K562 (cell line): ENCODE results near the gene LIN7A. TPM values are rescaled to one million over a fixed set of nuclear protein-coding genes. Genes with fewer than 3 reads are reported as not detected.

ENCODE experiments used
- ATAC-seq: fragments of 200-7000 bp; cut with Tn5 transposase; 3 replicates; pipeline ENCODE4 v1.9.1; 2020; ENCODE audit warnings: moderate library complexity
- BruUV-seq: library from RNA; stranded (reverse); fragments of 400-500 nt; replicated peaks from 2 replicates; lab custom pipeline; 2021; lab: Mats Ljungman, UMichigan
- CTCF ChIA-PET: fragments of 300-600 bp; formaldehyde crosslinking; extraction: SDS; loops from one replicate; lab custom pipeline; 2021; ENCODE audit warnings: low intra/inter-chr PET ratio; lab: Yijun Ruan, JAX
- POLR2A ChIA-PET: fragments of 300-600, 350-650 bp; sonication (Branson Sonifier 250); formaldehyde crosslinking; extraction: SDS; loops from one replicate; lab custom pipeline; 2021; ENCODE audit warnings: antibody characterized with exemption, inconsistent platforms; lab: Yijun Ruan, JAX
- DNase-seq, 4 experiments: peaks; one replicate each; pipeline versions ENCODE4 v3.0.0 to v3.0.0-alpha.2; 2011 to 2018; ENCODE audit warnings: low spot score in 3 of 4, mixed read lengths in 3 of 4; ENCODE audit errors: extremely low read depth in 1 of 4
- FAIRE-seq: peaks from 2 replicates; lab custom pipeline; 2011; peaks lifted over from hg19 to GRCh38; lab: Jason Lieb, UNC
- H2AFZ ChIP-seq: 2 replicates; pipeline ENCODE4 v1.6.0; 2011; ENCODE audit warnings: low read depth, low read length, control low read depth, inconsistent platforms
- H3K27ac ChIP-seq: fragments of 200-600 bp; 3 replicates; pipeline ENCODE4 v1.8.0; 2011; ENCODE audit warnings: low read depth, mild to moderate bottlenecking, control low read depth, inconsistent platforms, low read length, moderate library complexity, mixed read lengths; ENCODE audit errors: extremely low read depth
- H3K27me3 ChIP-seq, 2 experiments: fragments of 300-600 bp in 1 of 2; 2 replicates in 1 of 2; 3 replicates in 1 of 2; pipeline versions ENCODE4 v1.6.0 to v1.8.0; 2011; ENCODE audit warnings: inconsistent platforms in 2 of 2, low read length in 2 of 2, mild to moderate bottlenecking in 1 of 2, mixed read lengths in 1 of 2, moderate library complexity in 1 of 2; ENCODE audit not compliant: control insufficient read depth in 2 of 2, insufficient read depth in 2 of 2
- H3K36me3 ChIP-seq: fragments of 300-600 bp; 3 replicates; pipeline ENCODE4 v1.8.0; 2011; ENCODE audit warnings: mild to moderate bottlenecking, low read length, inconsistent platforms; ENCODE audit not compliant: control insufficient read depth, insufficient read depth
- H3K4me1 ChIP-seq, 2 experiments: fragments of 200-600 bp in 1 of 2; replicated peaks in 1 of 2; 2 replicates in 1 of 2; 3 replicates in 1 of 2; pipeline versions ENCODE4 v1.5.1 to v1.8.0; 2011; ENCODE audit warnings: inconsistent platforms in 2 of 2, low read length in 2 of 2, mild to moderate bottlenecking in 1 of 2, mixed read lengths in 1 of 2, moderate library complexity in 1 of 2; ENCODE audit not compliant: control insufficient read depth in 2 of 2, insufficient read depth in 2 of 2
- H3K4me2 ChIP-seq: 2 replicates; pipeline ENCODE4 v1.6.1; 2011; ENCODE audit warnings: low read length, control low read depth, inconsistent platforms, mixed read lengths; ENCODE audit not compliant: insufficient read depth
- H3K4me3 ChIP-seq: fragments of 200-600 bp; sonication (generic), shearing (Covaris generic); 2 replicates; pipeline ENCODE4 v1.5.1; 2016; ENCODE audit warnings: control low read depth, inconsistent platforms
- H3K79me2 ChIP-seq: fragments of 200-600 bp; 3 replicates; pipeline ENCODE4 v1.8.0; 2011; ENCODE audit warnings: low read length, inconsistent platforms; ENCODE audit not compliant: control insufficient read depth, insufficient read depth
- H3K9ac ChIP-seq, 2 experiments: 2 replicates each; pipeline versions ENCODE4 v1.6.0 to v1.6.1; 2011; ENCODE audit warnings: low read depth in 2 of 2, low read length in 2 of 2, control low read depth in 1 of 2, inconsistent platforms in 1 of 2, mild to moderate bottlenecking in 1 of 2, mixed read lengths in 1 of 2; ENCODE audit not compliant: insufficient read depth in 1 of 2
- H3K9me1 ChIP-seq: one replicate; pipeline ENCODE4 v1.6.0; 2011; ENCODE audit warnings: inconsistent platforms, mild to moderate bottlenecking, low read length, moderate library complexity; ENCODE audit not compliant: control insufficient read depth, insufficient read depth
- H3K9me3 ChIP-seq: replicated peaks from 2 replicates; pipeline ENCODE4 v1.5.1; 2011; ENCODE audit warnings: low read depth, low read length, inconsistent platforms; ENCODE audit not compliant: control insufficient read depth, insufficient read depth
- H4K20me1 ChIP-seq: replicated peaks from 2 replicates; pipeline ENCODE4 v1.6.1; 2011; ENCODE audit warnings: low read length, inconsistent platforms, mixed read lengths; ENCODE audit not compliant: control insufficient read depth, insufficient read depth
- ETV6 ChIP-seq, 3 experiments: fragments of 150-350 bp in 1 of 3; sonication (generic) in 1 of 3; formaldehyde crosslinking in 1 of 3; IDR thresholded peaks; 2 replicates each; pipeline versions ENCODE4 v1.6.1 to v1.8.0; 2014 to 2022; ENCODE audit warnings: borderline replicate concordance in 2 of 3, low read depth in 2 of 3, antibody characterized with exemption in 1 of 3, low read length in 1 of 3, mild to moderate bottlenecking in 1 of 3, missing genetic modification reagents in 1 of 3
- POLR3G ChIP-seq: IDR thresholded peaks from 2 replicates; pipeline ENCODE4 v1.6.1; 2011; ENCODE audit not compliant: insufficient read length, insufficient replicate concordance; ENCODE audit errors: extremely low read depth
- PRMT5 ChIP-seq: sonication (generic); formaldehyde crosslinking; IDR thresholded peaks from 2 replicates; pipeline ENCODE4 v1.5.0; 2020; ENCODE audit warnings: missing genetic modification reagents
- TCF7 ChIP-seq: sonication (generic); IDR thresholded peaks from 2 replicates; pipeline ENCODE4 v1.6.1; 2016; ENCODE audit warnings: antibody characterized with exemption, borderline replicate concordance
- ZNF699 ChIP-seq: fragments of 250-450 bp; sonication (Bioruptor Pico); IDR thresholded peaks from 2 replicates; pipeline ENCODE4 v1.8.0; 2021; ENCODE audit warnings: mild to moderate bottlenecking, moderate library complexity; ENCODE audit not compliant: insufficient replicate concordance
- WGBS: fragments of 100-300 bp; shearing (Covaris generic); methylation state at CpG from one replicate; pipeline ENCODE4 v1.1.6; 2016; ENCODE audit warnings: low coverage, mixed read lengths; ENCODE audit not compliant: insufficient coverage; ENCODE audit errors: missing lambda C conversion rate; 5-methylcytosine and 5-hydroxymethylcytosine counted together
- in situ Hi-C: fragments of 300-500 bp; cut with MboI; formaldehyde crosslinking; loops from 4 replicates; pipeline ENCODE4 v1.15.0; 2018; ENCODE audit warnings: inconsistent platforms, mixed read lengths
- intact Hi-C: fragments of 100-400 bp; cut with micrococcal nuclease; formaldehyde crosslinking; loops from 2 replicates; pipeline ENCODE4 v1.14.2; 2022
- polyA plus RNA-seq, 8 experiments: library from polyadenylated mRNA; depleted of rRNA in 4 of 8; stranded (reverse) in 5 of 8; unstranded in 3 of 8; fragments of >200 nt; fragmentation: Nextera tagmentation in 2 of 8; fragmentation: Illumina TruSeq in 1 of 8; extraction: Ambion mirVana in 2 of 8; extraction: Trizol in 1 of 8; gene quantifications; 2 replicates each; pipeline versions ENCODE4 v1.2.1 to v1.2.3, GENCODE V29; 2011 to 2014; ENCODE audit warnings: inconsistent platforms in 1 of 8, missing spikeins in 1 of 8
- total RNA-seq, 7 experiments: library from RNA; depleted of rRNA in 6 of 7; stranded (reverse); fragments of >200 nt in 6 of 7; fragmentation: Illumina TruSeq in 2 of 7; extraction: Trizol in 2 of 7; gene quantifications; 2 replicates each; pipeline versions ENCODE4 v1.2.1 to v1.2.3, GENCODE V29; 2011 to 2021; ENCODE audit warnings: low replicate concordance in 1 of 7
- TF ChIP-seq, protein P1 (sequence below): fragments of 250-450 bp; sonication (Bioruptor Pico); IDR thresholded peaks from 2 replicates; pipeline ENCODE4 v1.4.0; 2020; ENCODE audit warnings: mild to moderate bottlenecking, moderate library complexity
- TF ChIP-seq, protein P2 (sequence below): fragments of 250-450 bp; sonication (Bioruptor Pico); IDR thresholded peaks from 2 replicates; pipeline ENCODE4 v1.4.0; 2020; ENCODE audit warnings: mild to moderate bottlenecking, moderate library complexity, borderline replicate concordance
- TF ChIP-seq, protein P3 (sequence below): fragments of 250-450 bp; sonication (Bioruptor Pico); IDR thresholded peaks from 2 replicates; pipeline ENCODE4 v1.8.0; 2022; ENCODE audit warnings: moderate library complexity, mild to moderate bottlenecking, inconsistent platforms
- TF ChIP-seq, protein P4 (sequence below): fragments of 250-450 bp; sonication (Bioruptor Pico); IDR thresholded peaks from 2 replicates; pipeline ENCODE4 v1.9.0; 2021; ENCODE audit warnings: mild to moderate bottlenecking
- TF ChIP-seq, protein P5 (sequence below): conservative IDR thresholded peaks from 2 replicates; pipeline ENCODE4 v1.6.1; 2011; ENCODE audit warnings: low read depth, mild to moderate bottlenecking, low read length; ENCODE audit not compliant: control insufficient read depth

LIN7A gene
- total and polyA plus RNA-seq, 9 of the 15 experiments (the other 6 are each of a cell fraction or from before 2014, with no cell fraction given): not detected

DNA sequence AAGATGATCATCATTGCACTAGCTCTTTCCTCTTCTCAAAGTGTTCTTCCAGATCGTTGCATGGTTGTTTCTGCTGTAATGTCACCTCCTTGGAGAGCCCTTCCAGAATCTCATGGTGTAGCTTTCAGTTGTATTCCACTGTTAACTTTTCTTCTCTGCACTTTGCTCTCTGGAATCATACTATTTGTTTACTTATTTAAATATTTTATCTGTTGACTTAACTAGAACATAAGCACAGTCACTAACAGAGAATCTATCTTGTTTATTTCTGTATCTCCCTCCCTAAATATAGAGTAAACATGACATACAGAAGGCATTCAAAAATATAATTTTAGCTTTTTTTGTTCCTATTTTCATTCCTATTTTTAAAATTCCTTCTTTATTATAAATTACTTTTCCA lies 11.8 kb downstream of the LIN7A start:
- no peak for FAIRE-seq
- intact Hi-C loops (no loop called here), in situ Hi-C loops (no loop called here)
- H3K9me3 ChIP-seq: no peaks in the 10 kb centered on the region
- no peak for DNase-seq
- H3K27ac ChIP-seq: no peak overlapping the region
- no peaks in the 10 kb centered on the region for H3K79me2 ChIP-seq
- no peak for ATAC-seq
- no peaks in the 10 kb centered on the region for H3K4me1 ChIP-seq
- H3K27me3 ChIP-seq: no peaks in the 10 kb centered on the region
- H3K4me3 ChIP-seq: no peak overlapping the region
- CTCF ChIA-PET: no interaction called here
- WGBS: 0% methylated on average over 1 of the region's 1 CpG
- no peaks in the 10 kb centered on the region for H3K36me3 ChIP-seq
- H3K4me2 ChIP-seq: no peak overlapping the region
- POLR2A ChIA-PET: no interaction called here
- H3K9me1 ChIP-seq: no peaks in the 10 kb centered on the region
- BruUV-seq: no TSS peak
- no peak overlapping the region for H2AFZ ChIP-seq
- H3K9ac ChIP-seq: no peak overlapping the region
- no peaks in the 10 kb centered on the region for H4K20me1 ChIP-seq
- TF ChIP-seq, protein P1, sequence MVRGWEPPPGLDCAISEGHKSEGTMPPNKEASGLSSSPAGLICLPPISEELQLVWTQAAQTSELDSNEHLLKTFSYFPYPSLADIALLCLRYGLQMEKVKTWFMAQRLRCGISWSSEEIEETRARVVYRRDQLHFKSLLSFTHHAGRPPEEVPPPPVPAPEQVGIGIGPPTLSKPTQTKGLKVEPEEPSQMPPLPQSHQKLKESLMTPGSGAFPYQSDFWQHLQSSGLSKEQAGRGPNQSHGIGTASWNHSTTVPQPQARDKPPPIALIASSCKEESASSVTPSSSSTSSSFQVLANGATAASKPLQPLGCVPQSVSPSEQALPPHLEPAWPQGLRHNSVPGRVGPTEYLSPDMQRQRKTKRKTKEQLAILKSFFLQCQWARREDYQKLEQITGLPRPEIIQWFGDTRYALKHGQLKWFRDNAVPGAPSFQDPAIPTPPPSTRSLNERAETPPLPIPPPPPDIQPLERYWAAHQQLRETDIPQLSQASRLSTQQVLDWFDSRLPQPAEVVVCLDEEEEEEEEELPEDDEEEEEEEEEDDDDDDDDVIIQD (CRISPR knock-in tag): no peak
- TF ChIP-seq PRMT5 (CRISPR knock-in tag) (no peak), POLR3G (no peak), ETV6 (IDR thresholded peaks at IDR 0.05; ENCODE audit: borderline replicate concordance in 1 of 2, low read depth in 2 of 2, low read length in 1 of 2) (no peak), ETV6 (CRISPR knock-in tag; IDR thresholded peaks at IDR 0.05; ENCODE audit: borderline replicate concordance) (no peak), ZNF699 (CRISPR knock-in tag) (no peak), TCF7 (no peak)
- TF ChIP-seq, protein P2, sequence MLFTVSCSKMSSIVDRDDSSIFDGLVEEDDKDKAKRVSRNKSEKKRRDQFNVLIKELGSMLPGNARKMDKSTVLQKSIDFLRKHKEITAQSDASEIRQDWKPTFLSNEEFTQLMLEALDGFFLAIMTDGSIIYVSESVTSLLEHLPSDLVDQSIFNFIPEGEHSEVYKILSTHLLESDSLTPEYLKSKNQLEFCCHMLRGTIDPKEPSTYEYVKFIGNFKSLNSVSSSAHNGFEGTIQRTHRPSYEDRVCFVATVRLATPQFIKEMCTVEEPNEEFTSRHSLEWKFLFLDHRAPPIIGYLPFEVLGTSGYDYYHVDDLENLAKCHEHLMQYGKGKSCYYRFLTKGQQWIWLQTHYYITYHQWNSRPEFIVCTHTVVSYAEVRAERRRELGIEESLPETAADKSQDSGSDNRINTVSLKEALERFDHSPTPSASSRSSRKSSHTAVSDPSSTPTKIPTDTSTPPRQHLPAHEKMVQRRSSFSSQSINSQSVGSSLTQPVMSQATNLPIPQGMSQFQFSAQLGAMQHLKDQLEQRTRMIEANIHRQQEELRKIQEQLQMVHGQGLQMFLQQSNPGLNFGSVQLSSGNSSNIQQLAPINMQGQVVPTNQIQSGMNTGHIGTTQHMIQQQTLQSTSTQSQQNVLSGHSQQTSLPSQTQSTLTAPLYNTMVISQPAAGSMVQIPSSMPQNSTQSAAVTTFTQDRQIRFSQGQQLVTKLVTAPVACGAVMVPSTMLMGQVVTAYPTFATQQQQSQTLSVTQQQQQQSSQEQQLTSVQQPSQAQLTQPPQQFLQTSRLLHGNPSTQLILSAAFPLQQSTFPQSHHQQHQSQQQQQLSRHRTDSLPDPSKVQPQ (CRISPR knock-in tag): no peak
- TF ChIP-seq, protein P3, sequence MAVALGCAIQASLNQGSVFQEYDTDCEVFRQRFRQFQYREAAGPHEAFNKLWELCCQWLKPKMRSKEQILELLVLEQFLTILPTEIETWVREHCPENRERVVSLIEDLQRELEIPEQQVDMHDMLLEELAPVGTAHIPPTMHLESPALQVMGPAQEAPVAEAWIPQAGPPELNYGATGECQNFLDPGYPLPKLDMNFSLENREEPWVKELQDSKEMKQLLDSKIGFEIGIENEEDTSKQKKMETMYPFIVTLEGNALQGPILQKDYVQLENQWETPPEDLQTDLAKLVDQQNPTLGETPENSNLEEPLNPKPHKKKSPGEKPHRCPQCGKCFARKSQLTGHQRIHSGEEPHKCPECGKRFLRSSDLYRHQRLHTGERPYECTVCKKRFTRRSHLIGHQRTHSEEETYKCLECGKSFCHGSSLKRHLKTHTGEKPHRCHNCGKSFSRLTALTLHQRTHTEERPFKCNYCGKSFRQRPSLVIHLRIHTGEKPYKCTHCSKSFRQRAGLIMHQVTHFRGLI: no peak
- TF ChIP-seq, protein P4, sequence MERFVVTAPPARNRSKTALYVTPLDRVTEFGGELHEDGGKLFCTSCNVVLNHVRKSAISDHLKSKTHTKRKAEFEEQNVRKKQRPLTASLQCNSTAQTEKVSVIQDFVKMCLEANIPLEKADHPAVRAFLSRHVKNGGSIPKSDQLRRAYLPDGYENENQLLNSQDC (CRISPR knock-in tag): no peak
- TF ChIP-seq, protein P5, sequence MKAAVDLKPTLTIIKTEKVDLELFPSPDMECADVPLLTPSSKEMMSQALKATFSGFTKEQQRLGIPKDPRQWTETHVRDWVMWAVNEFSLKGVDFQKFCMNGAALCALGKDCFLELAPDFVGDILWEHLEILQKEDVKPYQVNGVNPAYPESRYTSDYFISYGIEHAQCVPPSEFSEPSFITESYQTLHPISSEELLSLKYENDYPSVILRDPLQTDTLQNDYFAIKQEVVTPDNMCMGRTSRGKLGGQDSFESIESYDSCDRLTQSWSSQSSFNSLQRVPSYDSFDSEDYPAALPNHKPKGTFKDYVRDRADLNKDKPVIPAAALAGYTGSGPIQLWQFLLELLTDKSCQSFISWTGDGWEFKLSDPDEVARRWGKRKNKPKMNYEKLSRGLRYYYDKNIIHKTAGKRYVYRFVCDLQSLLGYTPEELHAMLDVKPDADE: no peak
